Keratinocyte (primary cell): Measurements from ENCODE around the gene KLHL5.

Experiments used
- CTCF ChIP-seq, 3 experiments: IDR thresholded peaks in 1 of 3; conservative IDR thresholded peaks in 1 of 3; optimal IDR thresholded peaks in 1 of 3; 2 replicates in 2 of 3; 3 replicates in 1 of 3; pipeline versions ENCODE3 to v1.5.1; 2011; ENCODE audit warnings: low read length in 3 of 3, mild to moderate bottlenecking in 3 of 3, moderate library complexity in 2 of 3, control low read depth in 1 of 3, inconsistent platforms in 1 of 3; ENCODE audit not compliant: insufficient read depth in 2 of 3; ENCODE audit errors: extremely low read depth in 1 of 3
- EZH2 ChIP-seq: IDR thresholded peaks from one replicate; pipeline ENCODE4 v1.6.1; 2012; ENCODE audit warnings: inconsistent platforms, mild to moderate bottlenecking, low read length, moderate library complexity

DNA sequence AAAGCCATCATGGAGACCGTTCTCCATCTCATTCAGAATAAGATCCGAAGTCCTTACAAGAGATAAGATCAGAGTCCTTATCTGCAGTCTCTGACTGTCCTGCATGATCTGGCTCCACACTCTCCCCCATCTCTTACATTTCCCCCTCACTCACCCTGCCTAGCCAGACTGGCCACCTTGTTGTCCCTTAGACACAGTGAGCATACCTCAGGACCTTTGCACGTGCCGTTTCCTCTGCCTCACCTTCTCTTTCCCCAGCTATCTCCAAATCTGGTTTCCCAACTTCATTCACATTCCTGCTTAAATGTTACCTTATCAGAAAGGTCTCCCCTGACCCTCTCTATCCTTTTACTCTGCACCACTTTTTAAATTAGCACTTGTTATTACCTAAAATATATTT is 44.0 kb downstream of the KLHL5 start:
- TF ChIP-seq EZH2 (no peak), CTCF (optimal IDR thresholded peaks at IDR 0.05 in 1 of 3, IDR thresholded peaks at IDR 0.05 in 1 of 3, conservative IDR thresholded peaks at IDR 0.05 in 1 of 3; ENCODE audit: extremely low read depth in 1 of 3, insufficient read depth in 2 of 3, low read length in 3 of 3) (no peak)
